ENCODE measurements around the gene MPPE1.
"Not testable (repeated sequence)": the region's sequence is repeated elsewhere in the genome, so short reads cannot be mapped to it uniquely, and the experiment has no call there.

The MPPE1 gene

DNA sequence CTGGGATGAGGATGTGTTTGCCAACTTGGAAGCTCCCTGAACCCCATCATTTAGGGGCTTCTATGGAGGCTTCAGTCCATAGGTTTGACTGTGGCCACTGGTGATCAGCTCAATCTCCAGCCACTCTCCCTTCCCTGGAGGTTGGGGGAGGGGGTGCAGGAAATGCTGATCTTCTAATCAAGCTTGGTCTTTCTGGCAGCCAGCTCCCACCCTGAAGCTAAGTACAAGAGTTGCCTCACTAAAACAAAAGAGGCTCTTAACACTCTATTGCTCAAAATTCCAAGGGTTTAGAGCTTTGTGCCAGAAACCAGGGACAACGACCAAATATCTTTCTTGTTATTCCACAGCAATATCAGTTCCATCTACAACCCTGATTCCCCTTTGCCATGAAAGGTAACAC, 19.4 kb upstream of the MPPE1 start:
- no peaks in the 10 kb centered on the region for H3K36me3 ChIP-seq (ENCODE audit: control insufficient read depth, insufficient read depth, low read length)
- no peak for DNase-seq (ENCODE audit: extremely low read depth, insufficient read length)
- no peak overlapping the region for H3K4me3 ChIP-seq (replicated peaks; ENCODE audit: low read depth, low read length)
- TF ChIP-seq, protein P1, sequence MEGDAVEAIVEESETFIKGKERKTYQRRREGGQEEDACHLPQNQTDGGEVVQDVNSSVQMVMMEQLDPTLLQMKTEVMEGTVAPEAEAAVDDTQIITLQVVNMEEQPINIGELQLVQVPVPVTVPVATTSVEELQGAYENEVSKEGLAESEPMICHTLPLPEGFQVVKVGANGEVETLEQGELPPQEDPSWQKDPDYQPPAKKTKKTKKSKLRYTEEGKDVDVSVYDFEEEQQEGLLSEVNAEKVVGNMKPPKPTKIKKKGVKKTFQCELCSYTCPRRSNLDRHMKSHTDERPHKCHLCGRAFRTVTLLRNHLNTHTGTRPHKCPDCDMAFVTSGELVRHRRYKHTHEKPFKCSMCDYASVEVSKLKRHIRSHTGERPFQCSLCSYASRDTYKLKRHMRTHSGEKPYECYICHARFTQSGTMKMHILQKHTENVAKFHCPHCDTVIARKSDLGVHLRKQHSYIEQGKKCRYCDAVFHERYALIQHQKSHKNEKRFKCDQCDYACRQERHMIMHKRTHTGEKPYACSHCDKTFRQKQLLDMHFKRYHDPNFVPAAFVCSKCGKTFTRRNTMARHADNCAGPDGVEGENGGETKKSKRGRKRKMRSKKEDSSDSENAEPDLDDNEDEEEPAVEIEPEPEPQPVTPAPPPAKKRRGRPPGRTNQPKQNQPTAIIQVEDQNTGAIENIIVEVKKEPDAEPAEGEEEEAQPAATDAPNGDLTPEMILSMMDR (IDR thresholded peaks at IDR 0.05; ENCODE audit: insufficient read depth, low read length, poor library complexity, severe bottlenecking), result no peak
- H3K27me3 ChIP-seq (replicated peaks; ENCODE audit: control insufficient read depth, insufficient read depth, low read length), result no peaks in the 10 kb centered on the region; the same call in 1 of the 2 replicates

DNA sequence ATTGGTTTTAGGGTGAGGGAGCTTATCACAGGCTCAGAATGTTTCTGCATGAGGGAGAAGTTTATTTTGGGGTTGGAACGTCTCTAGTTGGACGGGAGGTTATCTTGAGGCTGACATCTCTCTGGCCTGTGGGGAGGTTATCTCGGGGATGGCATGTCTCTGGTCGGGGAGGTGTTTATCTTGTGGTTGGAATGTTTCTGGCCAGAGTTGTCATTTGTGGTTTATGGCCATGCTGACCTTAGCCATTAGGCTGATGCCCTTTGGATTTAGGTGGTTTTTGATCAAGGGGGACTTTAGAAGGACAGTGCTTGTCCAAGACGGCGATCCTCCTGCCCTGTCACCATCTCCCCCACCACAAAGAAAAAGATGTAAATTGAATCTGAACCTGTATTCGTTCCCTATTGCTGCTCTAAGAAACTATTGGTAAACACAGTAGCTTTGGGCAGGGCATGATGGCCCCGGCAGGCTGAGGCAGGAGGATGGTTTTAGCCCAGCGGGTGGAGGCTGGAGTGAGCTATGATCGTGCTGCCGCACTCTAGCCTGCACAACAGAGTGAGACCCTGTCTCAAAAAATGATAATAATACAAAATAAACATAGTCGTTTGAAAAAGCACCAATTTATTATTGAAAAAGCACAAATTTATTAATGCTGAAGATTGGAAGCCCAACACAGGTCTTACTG, 17.8 kb upstream of the MPPE1 start:
- TF ChIP-seq, protein P1 (IDR thresholded peaks at IDR 0.05; ENCODE audit: insufficient read depth, low read length, poor library complexity, severe bottlenecking), result no peak
- Histone ChIP-seq H3K4me3 (replicated peaks; ENCODE audit: low read depth, low read length) (no peak overlapping the region), H3K27me3 (replicated peaks; ENCODE audit: control insufficient read depth, insufficient read depth, low read length) (no peaks in the 10 kb centered on the region; the same call in 1 of the 2 replicates), H3K36me3 (ENCODE audit: control insufficient read depth, insufficient read depth, low read length) (no peaks in the 10 kb centered on the region)
- no peak for DNase-seq (ENCODE audit: extremely low read depth, insufficient read length)

DNA sequence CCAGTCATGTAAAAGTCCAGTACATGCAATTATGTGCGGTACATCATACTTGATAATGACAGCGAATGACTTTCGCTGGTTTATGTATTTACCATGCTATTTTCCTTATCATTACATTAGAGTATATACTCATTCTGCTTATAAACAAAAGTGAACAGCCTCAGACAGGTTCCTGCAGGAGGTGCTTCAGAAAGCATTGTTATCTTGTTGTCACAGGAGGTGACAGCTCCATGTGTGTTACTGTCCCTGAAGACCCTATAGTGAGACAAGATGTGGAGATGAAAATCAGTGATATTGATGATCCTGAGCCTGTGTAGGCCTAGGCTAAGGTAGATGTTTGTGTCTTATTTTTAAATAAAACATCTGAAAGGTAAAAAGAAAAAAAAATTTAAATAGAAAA, 15.3 kb upstream of the MPPE1 start:
- no peaks in the 10 kb centered on the region for H3K27me3 ChIP-seq (replicated peaks; ENCODE audit: control insufficient read depth, insufficient read depth, low read length)
- TF ChIP-seq, protein P1 (IDR thresholded peaks at IDR 0.05; ENCODE audit: insufficient read depth, low read length, poor library complexity, severe bottlenecking), result no peak
- H3K36me3 ChIP-seq (ENCODE audit: control insufficient read depth, insufficient read depth, low read length), result no peaks in the 10 kb centered on the region
- no peak overlapping the region for H3K4me3 ChIP-seq (replicated peaks; ENCODE audit: low read depth, low read length)
- DNase-seq (ENCODE audit: extremely low read depth, insufficient read length), result no peak

DNA sequence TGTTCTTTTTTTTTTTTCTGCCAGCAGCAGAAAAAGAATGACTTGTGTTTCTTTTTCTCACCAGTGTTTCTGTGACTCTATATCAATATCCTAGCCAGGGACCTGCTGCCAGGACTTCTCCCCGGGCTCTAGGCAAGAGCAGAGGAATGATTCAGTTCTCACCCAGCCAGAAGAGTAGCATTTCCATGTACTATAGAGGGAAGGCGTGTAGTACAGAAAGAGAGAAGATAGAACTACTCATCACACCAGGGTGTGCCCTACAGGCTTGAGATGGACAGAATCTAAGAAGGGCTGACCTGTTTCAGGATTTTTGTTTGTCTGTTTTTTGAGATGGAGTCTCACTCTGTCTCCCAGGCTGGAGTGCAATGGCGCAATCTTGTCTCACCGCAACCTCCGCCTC, 11.4 kb upstream of the MPPE1 start:
- not testable (repeated sequence) for H3K36me3 ChIP-seq (ENCODE audit: control insufficient read depth, insufficient read depth, low read length); DNase-seq (ENCODE audit: extremely low read depth, insufficient read length); H3K27me3 ChIP-seq (replicated peaks; ENCODE audit: control insufficient read depth, insufficient read depth, low read length); H3K4me3 ChIP-seq (replicated peaks; ENCODE audit: low read depth, low read length)

DNA sequence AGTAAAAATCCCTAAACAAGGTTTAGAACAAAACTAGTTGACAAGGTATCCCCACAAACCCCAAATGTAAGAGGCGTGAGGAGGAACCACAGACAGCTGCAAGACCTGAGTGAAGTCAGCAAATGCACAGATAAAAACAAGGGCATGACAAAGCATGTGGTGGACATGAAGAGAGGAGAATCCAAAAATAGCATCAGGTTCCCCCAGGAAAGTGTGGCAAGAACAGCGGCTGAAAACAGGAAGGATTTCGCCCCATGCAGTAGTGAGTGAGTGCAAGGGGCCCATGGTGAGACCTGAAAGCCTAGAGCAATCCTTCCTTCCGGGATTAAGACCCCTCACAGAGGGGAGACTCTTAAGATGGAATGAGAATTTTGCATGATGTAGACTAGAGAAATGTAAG, 8.8 kb upstream of the MPPE1 start:
- not testable (repeated sequence) for DNase-seq (ENCODE audit: extremely low read depth, insufficient read length)

DNA sequence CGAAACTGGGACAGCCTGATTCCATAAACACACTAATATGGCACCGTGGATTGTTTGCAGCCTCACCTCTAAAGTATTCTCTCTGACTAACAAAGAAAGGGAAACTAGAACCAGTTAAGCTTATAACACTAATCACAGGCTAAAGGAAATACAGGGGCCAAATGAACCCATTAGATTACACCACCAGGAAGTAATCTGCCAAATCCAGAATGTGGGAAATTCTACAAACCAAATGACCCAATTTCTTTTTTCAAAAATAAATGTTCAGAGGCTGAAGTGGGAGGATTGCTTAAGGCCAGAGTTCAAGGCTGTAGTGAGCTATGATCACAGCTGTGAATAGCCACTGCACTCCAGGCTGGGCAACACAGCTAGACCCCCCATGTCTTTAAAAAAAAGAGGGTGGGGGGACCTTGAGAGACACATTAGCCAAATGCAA, 1.5 kb upstream of the MPPE1 start:
- no peak overlapping the region; the same call in 1 of the 2 replicates for H3K4me3 ChIP-seq (replicated peaks; ENCODE audit: low read depth, low read length)
- no peaks in the 10 kb centered on the region for H3K27me3 ChIP-seq (replicated peaks; ENCODE audit: control insufficient read depth, insufficient read depth, low read length)
- peaks cover 3% of the 10 kb centered on the region for H3K36me3 ChIP-seq (ENCODE audit: control insufficient read depth, insufficient read depth, low read length)
- DNase-seq (ENCODE audit: extremely low read depth, insufficient read length), result no peak
- TF ChIP-seq, protein P1 (IDR thresholded peaks at IDR 0.05; ENCODE audit: insufficient read depth, low read length, poor library complexity, severe bottlenecking), result no peak

More for the DNA sequence above, 8.8 kb upstream of the MPPE1 start:
- not testable (repeated sequence) for H3K4me3 ChIP-seq (replicated peaks; ENCODE audit: low read depth, low read length); H3K36me3 ChIP-seq (ENCODE audit: control insufficient read depth, insufficient read depth, low read length); H3K27me3 ChIP-seq (replicated peaks; ENCODE audit: control insufficient read depth, insufficient read depth, low read length)

DNA sequence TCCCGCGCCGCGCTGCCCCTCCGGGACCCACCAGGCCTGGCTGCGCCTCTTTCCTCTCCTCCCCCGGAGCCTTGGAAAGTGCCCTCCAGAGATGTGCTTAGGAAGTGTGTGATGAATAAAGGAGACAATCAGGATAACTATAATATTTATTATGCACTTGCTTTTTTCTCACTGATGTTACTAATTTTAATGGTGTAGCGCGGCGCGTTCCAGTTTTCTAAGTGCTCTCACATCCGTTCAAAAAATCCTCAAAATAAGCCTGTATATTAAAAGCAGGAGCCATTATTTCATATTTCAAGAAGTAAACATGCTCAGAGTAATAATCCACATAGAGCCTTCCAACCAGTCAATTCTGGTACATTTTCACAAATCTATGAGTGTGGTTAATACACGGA, 941 bp upstream of the MPPE1 start:
- no peak for DNase-seq (ENCODE audit: extremely low read depth, insufficient read length)
- TF ChIP-seq, protein P1 (IDR thresholded peaks at IDR 0.05; ENCODE audit: insufficient read depth, low read length, poor library complexity, severe bottlenecking), result no peak
- peak overlapping the region; percentile 80 for H3K4me3 ChIP-seq (replicated peaks; ENCODE audit: low read depth, low read length)

More for the DNA sequence above, 941 bp upstream of the MPPE1 start:
- no peaks in the 10 kb centered on the region for H3K27me3 ChIP-seq (replicated peaks; ENCODE audit: control insufficient read depth, insufficient read depth, low read length)
- H3K36me3 ChIP-seq (ENCODE audit: control insufficient read depth, insufficient read depth, low read length), result peaks cover 3% of the 10 kb centered on the region
